DMS53 treated with DMSO at 0.1 percent for 48 hours (cell line): ENCODE data around the gene CACNG5.

ENCODE experiments used
- DNase-seq: peaks from one replicate; lab custom pipeline; 2025; ENCODE audit not compliant: unreplicated experiment; lab: John Stamatoyannopoulos, UW

Gene CACNG5, protein sequence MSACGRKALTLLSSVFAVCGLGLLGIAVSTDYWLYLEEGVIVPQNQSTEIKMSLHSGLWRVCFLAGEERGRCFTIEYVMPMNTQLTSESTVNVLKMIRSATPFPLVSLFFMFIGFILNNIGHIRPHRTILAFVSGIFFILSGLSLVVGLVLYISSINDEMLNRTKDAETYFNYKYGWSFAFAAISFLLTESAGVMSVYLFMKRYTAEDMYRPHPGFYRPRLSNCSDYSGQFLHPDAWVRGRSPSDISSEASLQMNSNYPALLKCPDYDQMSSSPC

DNA sequence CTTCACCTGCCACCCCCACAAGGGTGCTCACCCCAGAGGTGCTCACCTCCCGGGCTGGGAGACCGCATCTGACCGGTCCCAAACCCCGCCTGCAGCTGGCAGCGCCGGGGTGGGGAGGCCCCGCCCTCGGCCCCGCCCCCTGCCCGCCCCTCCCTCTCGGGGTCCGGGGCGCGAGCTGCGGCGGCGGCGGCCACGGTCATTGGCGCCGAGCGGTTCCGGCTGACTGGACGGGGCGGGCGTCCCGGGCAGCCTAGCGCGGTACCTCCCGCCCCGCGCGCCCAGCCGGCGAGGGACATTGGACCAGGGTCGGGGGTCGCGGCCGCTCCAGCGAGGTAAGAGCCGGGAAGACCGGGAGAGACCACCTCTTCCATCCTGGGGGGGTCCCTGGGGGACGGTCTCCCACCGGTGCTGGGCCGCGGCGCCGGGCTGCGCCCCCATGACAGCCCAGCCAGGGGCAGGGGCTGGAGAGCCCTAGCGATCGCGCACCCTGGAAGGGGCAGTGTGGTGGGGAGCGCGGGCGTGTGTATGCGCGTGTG lies at the start of gene CACNG5:
Gene CACNG5 (plus strand): TSS at position 199 of the 536 bp plus-strand sequence. CDS start 42,216 bp downstream, outside the sequence.
- DNase-seq, result no peak

DNA sequence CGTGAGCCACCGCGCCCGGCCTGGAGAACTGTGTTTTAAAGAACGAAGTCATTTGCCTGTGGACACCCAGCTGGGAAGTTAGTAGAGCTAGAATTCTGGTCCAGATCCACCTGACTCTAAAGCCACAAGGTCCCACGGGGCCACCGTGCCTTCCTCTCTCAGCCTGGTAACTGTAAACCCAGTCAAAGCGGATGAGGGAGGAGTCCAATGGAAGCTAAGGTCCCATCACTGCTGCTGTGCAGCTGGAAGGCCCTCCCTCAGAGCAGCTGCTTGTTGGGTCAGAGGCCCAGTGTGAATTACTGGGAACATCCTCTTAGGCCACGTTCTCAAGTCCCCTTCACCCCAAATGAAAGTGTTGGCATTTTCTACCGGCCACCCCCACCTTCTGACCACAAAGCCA lies 48.8 kb upstream of the CACNG5 start:
- no peak for DNase-seq

DNA sequence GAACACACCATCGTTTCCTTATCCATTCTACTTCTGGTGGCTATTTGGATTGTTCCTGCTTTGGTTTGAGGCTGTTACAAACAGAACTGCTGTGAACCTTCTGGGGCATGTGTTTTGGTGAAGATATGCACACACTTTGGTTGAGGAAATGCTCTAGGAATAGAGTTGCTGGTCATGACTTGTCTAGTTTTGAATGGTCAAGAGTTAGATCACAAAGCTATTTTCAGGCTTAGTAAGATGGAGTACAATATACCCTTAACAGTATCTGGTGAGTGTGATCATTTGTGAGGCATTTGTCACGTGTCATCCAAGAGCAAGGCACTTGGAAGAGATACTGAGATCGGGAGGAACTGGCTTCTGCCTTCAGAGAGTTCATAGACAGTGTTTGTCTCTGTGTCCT lies 47.0 kb upstream of the CACNG5 start:
- no peak for DNase-seq

DNA sequence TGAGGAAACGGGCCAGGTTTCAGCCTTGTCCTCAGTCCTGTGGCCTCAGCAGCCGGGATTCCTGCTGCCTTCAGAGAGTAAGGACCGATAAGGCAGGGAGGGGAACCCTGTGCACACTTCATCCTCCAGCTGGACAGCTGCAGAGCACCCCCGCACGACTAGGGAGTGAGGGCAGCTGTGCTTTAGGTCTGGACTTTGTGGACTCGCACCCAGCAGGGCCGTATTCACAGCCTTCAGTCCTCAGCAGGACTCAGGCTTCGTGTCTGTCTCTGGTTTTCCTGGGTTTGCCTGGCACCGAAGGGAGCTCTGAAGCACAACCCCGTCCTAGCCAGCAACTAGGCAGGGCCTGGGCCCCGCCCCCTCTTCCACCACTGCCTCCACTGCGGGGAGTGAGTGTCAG lies 45.8 kb upstream of the CACNG5 start:
- DNase-seq, result no peak

DNA sequence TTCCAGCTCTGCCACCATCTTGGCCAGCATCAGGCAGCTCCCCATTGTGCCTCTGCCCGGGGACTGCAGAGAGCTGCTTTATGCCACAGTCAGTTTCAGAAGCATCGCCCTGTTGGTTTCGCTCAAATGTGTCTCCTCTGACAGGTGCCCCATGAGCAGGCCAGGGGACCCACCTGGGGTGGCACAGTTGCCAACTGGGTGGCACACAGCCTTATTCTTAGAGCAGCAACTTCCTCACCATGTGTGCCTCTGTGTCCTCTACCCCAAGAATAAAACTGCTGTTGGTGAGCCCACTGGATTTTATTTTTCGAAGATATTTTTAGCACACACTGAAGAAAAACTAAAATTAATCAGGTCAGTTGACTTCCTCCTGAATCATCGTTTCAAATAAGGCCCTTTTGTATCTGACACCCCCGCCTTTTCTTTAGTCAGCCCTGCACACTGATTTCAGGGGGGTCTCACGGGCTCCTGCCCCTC lies 44.9 kb upstream of the CACNG5 start:
- no peak for DNase-seq

DNA sequence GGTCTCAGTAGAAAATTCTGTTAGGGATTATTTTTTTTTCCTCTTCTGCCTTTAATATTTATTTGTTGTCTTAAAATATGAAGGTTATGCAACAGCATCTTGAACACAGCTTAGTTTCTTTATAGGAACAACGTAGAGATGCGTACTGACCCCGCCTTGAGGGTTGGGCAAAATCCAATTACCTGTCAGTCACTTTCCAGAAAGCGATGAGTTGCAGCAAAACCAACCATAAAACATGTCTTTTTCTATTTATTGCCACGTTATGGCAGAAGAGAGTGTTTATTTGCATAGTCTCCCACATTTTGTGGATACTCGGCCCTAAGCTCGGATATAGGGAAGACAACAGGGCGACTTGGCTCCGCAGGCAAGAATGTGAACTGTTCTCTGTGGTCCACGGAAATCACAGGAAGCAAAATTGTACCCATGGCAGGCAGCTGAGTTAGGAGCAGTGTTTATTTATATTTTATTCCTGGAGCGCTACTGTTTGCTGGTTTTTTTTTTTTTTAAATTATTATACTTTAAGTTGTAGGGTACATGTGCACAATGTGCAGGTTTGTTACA lies 44.3 kb upstream of the CACNG5 start:
- no peak for DNase-seq

DNA sequence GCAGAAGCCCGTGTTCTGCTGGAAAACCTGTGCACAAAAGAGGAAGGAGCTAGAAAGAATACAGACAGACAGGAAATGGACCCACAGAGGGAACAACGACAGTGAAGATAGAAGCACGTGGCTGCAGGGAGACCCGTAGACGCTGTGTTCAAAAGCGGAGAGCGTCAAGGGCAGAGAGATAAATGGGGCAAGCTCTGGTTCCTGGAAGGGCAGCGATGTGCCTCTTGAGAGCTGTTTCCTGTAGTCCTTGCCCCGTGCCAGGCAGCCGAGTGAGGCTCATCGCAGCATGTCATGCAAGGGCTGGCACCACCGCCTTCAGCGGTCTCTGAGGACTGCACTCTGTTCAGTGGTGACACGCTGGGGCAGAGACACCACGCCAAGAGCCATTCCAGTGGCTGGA lies 43.6 kb upstream of the CACNG5 start:
- DNase-seq, result no peak

DNA sequence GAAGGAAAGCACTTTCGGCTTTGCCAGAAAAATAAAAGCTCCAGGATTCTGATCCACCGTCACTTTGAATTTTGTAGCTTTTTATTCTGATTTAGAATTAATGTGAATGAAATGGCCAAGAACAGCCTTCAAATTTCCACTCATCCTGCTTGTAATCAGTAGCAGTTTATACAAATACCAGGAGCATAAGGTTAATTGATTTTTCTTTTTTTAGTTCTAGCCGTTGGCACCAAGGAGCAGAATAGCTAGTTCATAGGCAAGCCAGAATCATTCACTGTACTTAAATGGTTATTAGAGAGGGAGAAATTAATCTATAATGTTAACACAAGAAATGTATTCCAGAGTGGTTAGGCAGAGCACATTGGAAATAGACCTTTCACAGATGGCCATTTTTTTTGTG lies 41.1 kb upstream of the CACNG5 start:
- DNase-seq, result no peak

DNA sequence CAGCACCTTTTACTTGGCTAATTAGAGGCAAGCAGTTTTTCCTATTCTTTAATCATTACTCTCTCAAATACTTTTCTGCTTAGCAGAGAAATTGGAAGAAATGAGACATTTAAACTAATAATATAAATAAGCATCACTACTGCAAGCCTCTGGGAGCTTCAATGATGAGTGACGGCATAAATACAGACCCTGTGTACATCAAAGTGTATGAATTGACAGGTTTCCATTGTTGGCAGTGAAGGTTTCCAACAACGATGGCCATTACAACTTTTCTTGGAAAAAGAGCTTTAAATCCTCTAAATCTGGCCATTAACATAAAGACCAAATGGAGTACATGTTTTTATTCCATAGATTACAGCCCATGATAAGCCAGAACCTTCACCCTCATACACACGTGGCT lies 39.4 kb upstream of the CACNG5 start:
- DNase-seq, result no peak

DNA sequence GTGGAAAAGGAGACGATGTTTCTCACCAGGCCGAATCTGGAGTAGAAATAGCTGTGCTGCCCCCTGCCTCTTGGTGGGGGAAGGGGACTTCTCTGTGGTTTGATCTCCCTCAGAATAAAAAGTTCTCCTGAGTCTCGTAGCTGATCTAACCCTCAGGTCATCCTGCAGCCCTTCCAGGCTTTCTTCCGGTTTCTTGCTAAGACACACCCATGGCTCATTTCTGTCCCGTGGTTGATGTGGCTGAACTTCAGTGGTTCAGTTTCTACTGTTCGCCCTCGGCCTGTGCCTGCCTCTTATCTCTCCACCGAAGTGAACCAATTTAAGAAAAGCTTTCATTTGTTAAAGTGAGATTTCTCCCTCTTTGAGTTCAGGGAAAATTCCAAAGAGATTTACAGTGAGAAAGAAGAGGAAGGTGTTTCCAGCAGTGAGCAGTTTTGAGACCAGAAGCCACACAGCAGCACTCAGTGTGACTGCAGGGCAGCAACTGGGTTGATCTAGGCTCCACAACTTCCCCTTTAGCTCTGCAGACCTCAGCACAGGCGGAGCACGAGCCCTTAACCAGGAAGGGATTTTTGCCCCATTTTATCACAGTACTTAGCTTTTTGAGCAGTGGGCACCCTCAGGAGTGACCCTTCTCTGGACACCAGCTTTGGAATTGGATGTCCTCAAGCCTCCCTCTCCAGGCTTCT lies 34.9 kb upstream of the CACNG5 start:
- no peak for DNase-seq

DNA sequence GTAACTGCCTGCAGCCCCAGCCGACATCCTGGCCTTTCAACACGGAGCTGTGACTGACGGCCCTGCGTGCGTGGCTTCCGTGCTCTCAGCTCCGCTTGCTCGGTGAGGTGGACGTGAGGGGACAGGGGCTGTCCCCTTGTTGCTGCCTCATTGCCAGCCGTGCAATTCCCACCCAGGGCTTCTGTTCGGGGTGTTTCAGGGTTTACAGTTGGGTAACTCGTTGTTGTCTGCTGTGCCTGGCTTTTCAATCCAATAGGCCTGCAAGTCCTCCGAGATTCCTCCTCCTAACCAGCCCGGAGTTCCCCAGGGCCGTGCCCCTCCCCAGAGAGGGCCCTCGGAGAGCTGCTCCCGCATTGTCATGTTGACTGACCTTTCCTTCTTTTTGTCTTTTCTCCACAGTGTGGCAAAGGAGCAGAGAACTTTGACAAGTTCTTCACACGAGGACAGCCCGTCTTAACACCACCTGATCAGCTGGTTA lies 31.4 kb upstream of the CACNG5 start:
- no peak for DNase-seq

DNA sequence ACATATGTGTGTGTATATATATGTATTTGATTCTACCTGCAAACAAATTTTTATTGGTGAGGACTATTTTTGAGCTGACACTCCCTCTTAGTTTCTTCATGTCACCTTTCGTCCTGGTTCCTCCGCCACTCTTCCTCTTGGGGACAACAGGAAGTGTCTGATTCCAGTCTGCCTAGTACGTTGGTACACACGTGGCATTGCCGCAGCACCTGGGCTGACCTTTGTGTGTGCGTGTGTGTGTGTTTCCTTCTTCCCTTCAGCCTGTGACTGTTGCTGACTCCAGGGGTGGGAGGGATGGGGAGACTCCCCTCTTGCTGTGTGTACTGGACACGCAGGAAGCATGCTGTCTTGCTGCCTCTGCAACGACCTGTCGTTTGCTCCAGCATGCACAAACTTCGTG lies 29.4 kb upstream of the CACNG5 start:
- DNase-seq, result no peak

DNA sequence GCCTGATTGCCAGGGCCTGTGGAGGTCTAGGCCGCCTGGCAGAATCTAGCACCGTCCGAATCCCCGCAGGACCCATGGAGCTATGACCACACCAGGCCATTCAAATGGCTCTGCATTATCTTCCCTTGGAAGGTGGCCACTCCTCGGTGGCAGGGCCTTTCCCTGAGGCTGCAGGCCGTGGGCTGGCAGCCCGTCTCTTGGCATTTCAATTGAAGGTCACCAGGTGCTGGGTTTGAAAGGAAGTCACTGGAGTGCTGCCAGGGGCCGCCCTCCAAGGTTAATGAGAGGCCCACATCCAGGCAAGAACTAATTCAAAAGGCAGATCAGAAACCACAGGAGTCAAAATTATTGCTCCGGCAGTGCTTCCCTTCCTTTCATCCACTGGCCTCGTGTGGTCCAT lies 27.7 kb upstream of the CACNG5 start:
- DNase-seq, result no peak

DNA sequence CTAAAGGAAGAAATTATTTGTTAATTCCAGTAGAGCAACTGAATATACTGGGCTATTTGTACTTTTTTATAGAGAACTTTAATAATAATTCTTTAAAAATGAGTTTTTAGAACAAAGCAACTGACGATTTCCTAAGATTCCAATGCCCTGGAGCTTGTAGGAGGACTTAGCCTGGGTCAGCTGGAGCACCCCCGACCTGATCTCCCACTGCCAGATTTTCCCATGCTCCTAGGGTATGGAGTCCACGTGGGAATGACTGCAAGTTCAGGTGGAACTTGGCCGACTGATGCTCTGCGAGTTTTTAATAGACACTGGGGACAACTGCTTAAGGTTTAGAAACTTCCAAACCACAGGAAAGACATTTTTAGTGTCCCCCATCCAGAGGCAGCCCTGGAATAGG lies 25.5 kb upstream of the CACNG5 start:
- no peak for DNase-seq

DNA sequence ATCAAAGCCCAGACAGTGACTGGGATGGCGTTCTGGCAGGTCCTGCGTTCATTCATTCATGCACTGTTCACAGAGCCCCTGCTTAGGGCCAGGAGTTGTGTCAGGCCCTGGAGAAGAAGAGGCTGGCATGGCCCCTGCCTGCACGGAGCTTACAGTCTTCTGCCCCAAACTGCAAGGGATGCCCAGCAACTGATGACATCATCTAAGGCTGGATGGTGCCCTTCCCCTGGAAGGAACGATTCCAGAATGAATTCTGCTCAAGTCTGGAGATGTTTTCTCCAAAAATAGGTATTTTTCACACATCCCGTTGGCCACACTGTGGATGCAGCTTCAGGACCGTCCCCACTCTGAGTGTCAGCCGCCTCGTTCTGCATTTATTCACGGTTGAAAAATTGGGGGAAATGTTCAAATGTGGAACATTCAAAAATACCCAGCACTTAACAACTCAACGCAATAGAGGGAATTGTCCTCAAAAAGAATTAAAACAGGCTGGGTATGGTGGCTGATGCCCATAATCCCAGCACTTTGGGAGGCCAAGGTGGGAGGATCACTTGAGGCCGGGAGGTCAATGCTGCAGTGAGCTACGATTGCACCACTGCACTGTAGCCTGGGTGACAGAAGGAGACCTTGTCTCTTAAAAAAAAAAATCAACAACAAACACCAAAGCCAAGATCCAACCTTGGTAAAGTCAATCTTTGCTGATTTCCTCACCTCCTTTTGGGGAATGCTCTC lies 23.8 kb upstream of the CACNG5 start:
- DNase-seq, result no peak

DNA sequence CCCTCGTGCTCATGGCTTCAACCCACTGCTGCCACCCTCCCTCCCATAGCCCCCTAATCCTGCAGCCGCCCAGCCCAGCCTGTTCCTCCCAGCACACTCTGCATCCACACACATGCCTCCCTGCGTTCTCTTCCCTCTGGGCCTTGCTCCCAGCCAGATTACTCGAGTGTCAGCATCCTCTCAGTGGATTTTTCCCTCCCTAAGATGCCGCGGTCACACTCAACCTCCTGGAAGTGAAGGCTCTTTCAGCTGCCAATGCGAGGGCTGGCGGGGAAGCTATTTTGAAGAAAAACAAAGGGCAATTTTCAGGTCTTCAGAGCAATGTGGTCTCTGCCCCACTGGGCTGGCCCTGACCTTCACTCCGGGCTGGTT lies 23.2 kb upstream of the CACNG5 start:
- DNase-seq, result no peak

DNA sequence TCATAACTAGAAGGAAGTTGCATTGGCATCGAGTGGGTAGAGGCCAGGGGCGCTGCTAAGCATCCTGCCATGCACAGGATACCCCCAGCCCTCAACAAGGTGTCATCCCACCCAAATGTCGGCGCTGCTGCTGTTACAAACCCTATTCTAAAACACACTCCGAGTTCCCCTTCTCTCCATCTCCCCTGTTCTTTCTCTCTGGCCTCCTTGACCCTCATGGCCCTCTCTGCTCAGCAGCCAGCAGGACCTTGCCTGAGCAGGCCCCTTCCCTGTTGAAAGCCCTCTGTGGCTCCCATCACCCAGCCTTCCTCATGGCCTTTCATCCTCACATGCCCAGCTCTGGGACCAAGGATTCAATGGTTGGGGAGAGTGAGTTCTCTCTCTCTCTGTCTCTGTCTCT lies 22.3 kb upstream of the CACNG5 start:
- no peak for DNase-seq

DNA sequence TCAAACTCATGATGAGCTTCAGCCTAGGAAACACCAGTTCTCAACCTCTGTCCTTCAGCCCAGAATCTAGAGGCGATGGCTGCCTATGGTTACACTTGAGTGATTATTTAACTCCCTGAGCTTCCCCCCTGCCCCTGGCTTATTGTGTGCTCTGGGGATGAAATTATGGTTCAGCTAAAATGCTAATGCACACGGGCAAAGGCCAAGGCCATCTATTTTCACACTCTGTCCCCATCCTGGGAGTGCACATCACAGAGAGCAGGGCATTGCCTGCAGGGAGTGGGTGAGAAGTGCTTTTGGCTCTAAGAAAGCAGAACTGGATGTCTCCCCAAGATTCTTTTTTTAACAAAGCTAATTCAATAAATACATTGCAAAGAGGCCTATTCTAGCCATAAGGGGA lies 21.6 kb upstream of the CACNG5 start:
- no peak for DNase-seq

DNA sequence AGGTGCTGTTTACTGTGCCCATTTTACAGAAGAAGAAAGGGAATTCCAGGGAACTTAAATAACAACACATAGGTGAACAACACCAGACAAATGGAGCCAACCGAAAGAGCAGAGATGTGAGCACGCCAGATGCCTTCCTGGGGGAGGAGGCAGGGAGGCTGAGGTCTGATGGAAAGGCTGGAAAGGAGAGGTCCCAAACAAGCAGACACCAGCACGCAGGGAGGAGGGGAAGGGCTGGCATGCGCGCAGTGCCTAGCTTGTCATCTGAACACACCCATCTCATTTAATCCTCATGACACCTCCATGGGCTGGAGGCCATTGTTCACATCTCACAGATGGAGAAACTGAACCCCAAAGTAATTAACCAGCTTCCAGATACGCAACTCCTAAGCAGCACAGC lies 20.9 kb upstream of the CACNG5 start:
- no peak for DNase-seq

DNA sequence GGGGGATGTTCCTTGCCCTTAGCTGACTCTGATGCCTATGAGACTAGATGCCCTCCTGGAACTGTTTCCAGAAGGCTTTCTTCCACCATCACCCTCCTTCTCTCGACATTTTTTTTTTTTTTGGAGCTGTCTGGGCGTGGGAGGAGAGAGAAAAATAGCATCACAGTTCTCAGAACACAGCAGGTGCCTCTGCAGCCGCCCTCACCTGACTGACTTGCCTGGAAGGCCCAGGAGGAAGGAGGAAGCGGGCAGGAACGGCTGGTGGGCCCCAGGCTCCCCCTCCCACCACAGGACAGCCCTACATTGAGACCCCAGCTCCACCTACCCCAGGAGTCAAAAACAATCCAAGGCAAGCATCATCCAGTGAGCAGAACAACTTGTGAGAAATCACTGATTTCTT lies 20.3 kb upstream of the CACNG5 start:
- DNase-seq, result no peak

DNA sequence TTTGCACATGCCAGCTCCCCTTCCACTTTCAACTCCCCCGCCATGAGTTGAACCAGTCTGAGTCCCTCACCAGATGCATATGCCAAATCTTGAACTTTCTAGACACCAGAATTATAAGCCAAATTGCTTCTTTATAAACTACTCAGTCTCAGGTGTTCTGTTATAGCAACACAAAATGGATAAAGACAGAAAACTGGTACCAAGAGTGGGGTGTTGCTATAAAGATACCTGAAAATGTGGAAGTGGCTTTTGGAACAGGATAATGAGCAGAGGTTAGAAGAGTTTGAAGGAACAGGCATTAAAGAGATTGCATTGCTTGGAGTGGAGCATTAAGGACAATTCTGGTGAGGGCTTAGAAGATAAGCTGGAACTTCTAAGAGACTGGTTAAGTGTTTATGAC lies 17.2 kb upstream of the CACNG5 start:
- no peak for DNase-seq
